Cardiac muscle cell (in vitro differentiated cells and primary cell): ENCODE measurements around the gene TLE4. TPM values are rescaled to one million over a fixed set of nuclear protein-coding genes. Genes with fewer than 3 reads are reported as not detected.

Experiments
- DNase-seq, 2 donors: peaks; one replicate each; pipeline versions ENCODE4 v3.0.0 to v3.0.0-alpha.2; 2010 to 2017; ENCODE audit warnings: low read depth in 1 of 2, low spot score in 1 of 2
- H3K27ac ChIP-seq: fragments of 200-600 bp; sonication (generic); 2 replicates; pipeline ENCODE4 v1.5.1; 2016
- H3K27me3 ChIP-seq: fragments of 200-600 bp; sonication (generic); 2 replicates; pipeline ENCODE4 v1.6.0; 2016; ENCODE audit warnings: control low read depth
- H3K36me3 ChIP-seq: fragments of 200-600 bp; sonication (generic); 2 replicates; pipeline ENCODE4 v1.5.1; 2016; ENCODE audit warnings: control low read depth
- H3K4me1 ChIP-seq: fragments of 200-600 bp; sonication (generic); 2 replicates; pipeline ENCODE4 v1.8.1; 2017; ENCODE audit warnings: low read depth, mild to moderate bottlenecking, mixed run types
- H3K4me3 ChIP-seq: fragments of 200-600 bp; sonication (generic); 2 replicates; pipeline ENCODE4 v1.5.1; 2016; ENCODE audit warnings: mild to moderate bottlenecking
- H3K9me3 ChIP-seq: fragments of 200-600 bp; sonication (generic); 2 replicates; pipeline ENCODE4 v1.5.1; 2017; ENCODE audit warnings: low read depth, mild to moderate bottlenecking, control low read depth
- polyA plus RNA-seq: library from polyadenylated mRNA; unstranded; fragments of >200 nt; fragmentation: Nextera tagmentation; extraction: Ambion mirVana; gene quantifications from 2 replicates; pipeline ENCODE4 v1.2.1, GENCODE V29; 2016
- total RNA-seq: library from RNA; depleted of rRNA; stranded (reverse); fragments of >200 nt; gene quantifications from 2 replicates; pipeline ENCODE4 v1.2.3, GENCODE V29; 2016
- TF ChIP-seq, protein P1 (sequence below): IDR thresholded peaks from 2 replicates; pipeline ENCODE4 v1.5.1; 2012; ENCODE audit warnings: low read depth, mild to moderate bottlenecking, low read length

TLE4 gene
- total and polyA plus RNA-seq, 2 experiments from 2014 or later: 9.1 to 11.9 TPM

DNA sequence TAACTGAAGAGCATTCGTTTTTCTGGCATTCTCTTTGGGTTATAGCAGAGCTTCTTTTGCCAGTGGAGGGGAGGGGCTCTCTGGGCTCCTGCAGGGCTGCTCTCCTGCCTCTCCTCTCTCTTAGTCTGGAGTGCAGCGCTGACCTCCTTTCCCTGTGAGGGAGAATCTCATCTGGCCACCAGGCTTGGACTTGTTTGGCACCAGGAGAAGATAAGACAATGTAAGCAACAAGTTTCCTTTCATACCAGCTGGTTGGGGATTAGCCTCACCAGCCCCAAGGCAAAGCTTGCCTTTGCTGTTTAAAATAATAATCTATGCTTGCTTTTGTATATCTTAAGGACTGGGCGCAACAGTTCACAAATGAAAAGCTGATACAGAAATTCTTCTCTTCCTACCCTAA is 196.4 kb downstream of the TLE4 start:
- Histone ChIP-seq H3K4me1 (no peaks in the 10 kb centered on the region), H3K27me3 (peaks cover 4% of the 10 kb centered on the region), H3K27ac (no peak overlapping the region), H3K9me3 (no peaks in the 10 kb centered on the region), H3K4me3 (no peak overlapping the region), H3K36me3 (no peaks in the 10 kb centered on the region)
- DNase-seq: peak in 1 of 2 donors; percentile 11
- TF ChIP-seq, protein P1, sequence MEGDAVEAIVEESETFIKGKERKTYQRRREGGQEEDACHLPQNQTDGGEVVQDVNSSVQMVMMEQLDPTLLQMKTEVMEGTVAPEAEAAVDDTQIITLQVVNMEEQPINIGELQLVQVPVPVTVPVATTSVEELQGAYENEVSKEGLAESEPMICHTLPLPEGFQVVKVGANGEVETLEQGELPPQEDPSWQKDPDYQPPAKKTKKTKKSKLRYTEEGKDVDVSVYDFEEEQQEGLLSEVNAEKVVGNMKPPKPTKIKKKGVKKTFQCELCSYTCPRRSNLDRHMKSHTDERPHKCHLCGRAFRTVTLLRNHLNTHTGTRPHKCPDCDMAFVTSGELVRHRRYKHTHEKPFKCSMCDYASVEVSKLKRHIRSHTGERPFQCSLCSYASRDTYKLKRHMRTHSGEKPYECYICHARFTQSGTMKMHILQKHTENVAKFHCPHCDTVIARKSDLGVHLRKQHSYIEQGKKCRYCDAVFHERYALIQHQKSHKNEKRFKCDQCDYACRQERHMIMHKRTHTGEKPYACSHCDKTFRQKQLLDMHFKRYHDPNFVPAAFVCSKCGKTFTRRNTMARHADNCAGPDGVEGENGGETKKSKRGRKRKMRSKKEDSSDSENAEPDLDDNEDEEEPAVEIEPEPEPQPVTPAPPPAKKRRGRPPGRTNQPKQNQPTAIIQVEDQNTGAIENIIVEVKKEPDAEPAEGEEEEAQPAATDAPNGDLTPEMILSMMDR: no peak

DNA sequence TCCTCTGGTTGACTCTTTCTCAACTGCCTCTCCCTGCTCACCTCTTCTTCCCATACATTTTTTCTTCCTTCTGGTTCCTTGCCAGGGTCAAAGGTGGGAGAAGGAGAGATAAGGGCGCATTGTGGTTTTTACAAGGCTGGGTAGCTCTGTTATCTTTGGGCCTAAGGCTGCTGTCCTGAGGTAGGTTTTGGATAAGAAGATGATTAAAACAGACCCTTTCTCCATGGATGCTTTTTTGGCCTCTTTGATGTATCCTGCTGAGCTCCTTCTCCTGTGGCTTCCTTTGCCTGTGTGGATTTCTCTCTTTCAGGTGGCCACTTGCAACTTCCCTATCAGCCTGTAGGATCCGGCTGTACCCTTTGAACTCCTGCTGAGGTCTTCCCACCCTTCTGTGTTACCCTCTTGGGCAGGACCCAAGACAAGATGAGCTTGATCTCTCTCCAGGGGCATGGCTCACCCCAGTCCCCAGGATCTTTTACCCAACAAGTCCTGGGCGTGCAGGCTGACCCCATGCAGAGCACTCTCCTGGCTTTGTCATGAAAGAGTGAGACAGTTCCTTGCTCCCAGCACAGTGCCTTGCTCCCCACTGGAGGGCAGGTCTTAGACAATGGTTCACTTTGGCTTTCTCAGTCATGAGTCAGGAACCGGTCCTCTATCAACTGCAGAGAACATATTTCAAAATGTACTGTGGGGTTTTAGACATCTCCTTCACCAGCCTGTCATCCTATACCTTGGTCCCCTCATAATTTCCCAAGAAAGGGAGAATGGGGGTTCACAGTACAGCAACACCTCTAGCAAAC is 197.9 kb downstream of the TLE4 start:
- peaks cover 4% of the 10 kb centered on the region for H3K27me3 ChIP-seq
- DNase-seq: no peak
- H3K4me3 ChIP-seq: no peak overlapping the region
- H3K9me3 ChIP-seq: no peaks in the 10 kb centered on the region
- H3K4me1 ChIP-seq: no peaks in the 10 kb centered on the region
- no peaks in the 10 kb centered on the region for H3K36me3 ChIP-seq
- H3K27ac ChIP-seq: no peak overlapping the region
- TF ChIP-seq, protein P1: no peak

DNA sequence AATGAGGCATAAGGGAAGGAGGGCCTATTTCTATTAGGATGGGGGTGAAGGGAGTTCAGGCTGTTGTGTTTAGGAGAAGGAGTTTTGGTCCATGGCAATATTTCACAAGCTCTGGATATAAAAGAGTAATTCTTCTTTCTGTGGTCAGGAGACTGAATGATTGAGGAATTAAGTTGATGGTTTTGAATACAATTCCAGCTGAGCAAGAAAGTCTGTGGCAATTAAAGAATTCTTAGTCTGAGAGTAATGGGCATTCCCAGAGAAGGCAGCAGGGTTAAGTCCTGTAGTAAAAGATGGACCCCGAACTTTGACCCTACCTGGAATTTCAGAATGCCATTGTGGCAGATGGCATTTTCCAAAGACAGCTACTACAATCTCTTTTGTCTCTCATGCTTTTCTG is 202.6 kb downstream of the TLE4 start:
- Histone ChIP-seq H3K27ac (no peak overlapping the region), H3K27me3 (no peaks in the 10 kb centered on the region), H3K4me3 (no peak overlapping the region), H3K9me3 (no peaks in the 10 kb centered on the region), H3K36me3 (no peaks in the 10 kb centered on the region), H3K4me1 (no peaks in the 10 kb centered on the region)
- no peak for DNase-seq
- TF ChIP-seq, protein P1: no peak
